SK-N-SH (cell line): ENCODE measurements around the gene SPRY1. TPM values are rescaled to one million over a fixed set of nuclear protein-coding genes. Genes with fewer than 3 reads are reported as not detected.

Experiments
- CTCF ChIA-PET: fragments of 300-600, 350-600 bp; formaldehyde crosslinking; extraction: SDS; loops from one replicate; lab custom pipeline; 2021; lab: Yijun Ruan, JAX
- POLR2A ChIA-PET: fragments of 350-600 bp; sonication (Branson Sonifier 250); formaldehyde crosslinking; extraction: SDS; loops from one replicate; lab custom pipeline; 2020; ENCODE audit warnings: antibody characterized with exemption, inconsistent platforms; lab: Yijun Ruan, JAX
- DNase-seq: peaks from one replicate; pipeline ENCODE4 v3.0.0; 2012
- H2AFZ ChIP-seq: fragments of 200-600 bp; sonication (generic); 2 replicates; pipeline ENCODE4 v1.8.1; 2016; ENCODE audit warnings: antibody characterized with exemption, mild to moderate bottlenecking, low read depth
- H3F3A ChIP-seq: fragments of 200-600 bp; sonication (generic); replicated peaks from 2 replicates; pipeline ENCODE3; 2016; ENCODE audit warnings: antibody characterized with exemption, mild to moderate bottlenecking; ENCODE audit not compliant: insufficient read depth
- H3K27ac ChIP-seq, 2 experiments: fragments of 200-500 bp in 1 of 2; fragments of 200-600 bp in 1 of 2; sonication (Bioruptor generic) in 1 of 2; sonication (generic), shearing (Covaris generic) in 1 of 2; 2 replicates each; pipeline versions ENCODE4 v1.5.1 to v1.6.1; 2014 to 2016; ENCODE audit warnings: low read depth in 2 of 2, inconsistent platforms in 1 of 2, low read length in 1 of 2, mild to moderate bottlenecking in 1 of 2, mixed read lengths in 1 of 2
- H3K27me3 ChIP-seq: fragments of 200-600 bp; sonication (generic), shearing (Covaris generic); 2 replicates; pipeline ENCODE4 v1.6.1; 2016; ENCODE audit warnings: mixed run types; ENCODE audit not compliant: insufficient read depth
- H3K36me3 ChIP-seq, 2 experiments: fragments of 200-500 bp in 1 of 2; fragments of 200-600 bp in 1 of 2; sonication (Bioruptor generic) in 1 of 2; sonication (generic) in 1 of 2; replicated peaks in 1 of 2; 2 replicates each; pipeline versions ENCODE3 to v1.5.1; 2014 to 2016; ENCODE audit warnings: low read length in 1 of 2, mild to moderate bottlenecking in 1 of 2; ENCODE audit not compliant: insufficient read depth in 2 of 2, control insufficient read depth in 1 of 2
- H3K4me1 ChIP-seq, 2 experiments: fragments of 200-500 bp in 1 of 2; fragments of 200-600 bp in 1 of 2; sonication (Bioruptor generic) in 1 of 2; sonication (generic), shearing (Covaris generic) in 1 of 2; 2 replicates each; pipeline versions ENCODE4 v1.5.1 to v1.6.1; 2014 to 2016; ENCODE audit warnings: low read depth in 1 of 2, low read length in 1 of 2, mixed run types in 1 of 2; ENCODE audit not compliant: insufficient read depth in 2 of 2, control insufficient read depth in 1 of 2
- H3K4me2 ChIP-seq: fragments of 200-600 bp; sonication (generic), shearing (Covaris generic); 2 replicates; pipeline ENCODE4 v1.6.1; 2017; ENCODE audit warnings: mixed run types
- H3K4me3 ChIP-seq, 2 experiments: fragments of 200-500 bp in 1 of 2; fragments of 200-600 bp in 1 of 2; sonication (Bioruptor generic) in 1 of 2; sonication (generic), shearing (Covaris generic) in 1 of 2; 2 replicates each; pipeline versions ENCODE4 v1.5.1 to v1.8.1; 2014 to 2016; ENCODE audit warnings: low read depth in 2 of 2, inconsistent platforms in 1 of 2, low read length in 1 of 2, mild to moderate bottlenecking in 1 of 2, mixed read lengths in 1 of 2, moderate library complexity in 1 of 2
- H3K79me2 ChIP-seq: fragments of 200-600 bp; sonication (generic); 2 replicates; pipeline ENCODE4 v1.8.1; 2017; ENCODE audit warnings: mild to moderate bottlenecking; ENCODE audit not compliant: insufficient read depth
- H3K9ac ChIP-seq: fragments of 200-600 bp; sonication (generic); 2 replicates; pipeline ENCODE4 v1.6.1; 2017; ENCODE audit warnings: mixed run types
- H3K9me2 ChIP-seq: fragments of 200-600 bp; sonication (generic); 2 replicates; pipeline ENCODE4 v1.6.1; 2017; ENCODE audit warnings: mixed run types
- H3K9me3 ChIP-seq: fragments of 200-600 bp; sonication (generic); 2 replicates; pipeline ENCODE4 v1.6.1; 2017; ENCODE audit warnings: mixed run types, mild to moderate bottlenecking, moderate library complexity
- H4K20me1 ChIP-seq: fragments of 200-600 bp; sonication (generic); 2 replicates; pipeline ENCODE4 v1.6.1; 2017; ENCODE audit warnings: mild to moderate bottlenecking, mixed run types; ENCODE audit not compliant: insufficient read depth
- CHD2 ChIP-seq: fragments of 150-350 bp; IDR thresholded peaks from 2 replicates; pipeline ENCODE4 v1.6.1; 2018; ENCODE audit warnings: low read length; ENCODE audit not compliant: partially characterized antibody
- FOSL2 ChIP-seq: IDR thresholded peaks from 2 replicates; pipeline ENCODE4 v1.4.0; 2012; ENCODE audit warnings: low read depth, mild to moderate bottlenecking, moderate library complexity, borderline replicate concordance
- GATA2 ChIP-seq: sonication (generic); formaldehyde crosslinking; IDR thresholded peaks from 2 replicates; pipeline ENCODE4 v1.5.0; 2020; ENCODE audit warnings: mild to moderate bottlenecking, missing genetic modification reagents
- JUND ChIP-seq: IDR thresholded peaks from 2 replicates; pipeline ENCODE4 v1.4.0; 2012
- MXI1 ChIP-seq: IDR thresholded peaks from 2 replicates; pipeline ENCODE4 v1.6.1; 2012; ENCODE audit warnings: mild to moderate bottlenecking, low read depth, low read length, improper control_type of control experiment
- POLR2AphosphoS5 ChIP-seq: IDR thresholded peaks from 2 replicates; pipeline ENCODE4 v1.6.1; 2012; ENCODE audit warnings: low read depth, low read length
- RCOR1 ChIP-seq: fragments of 150-350 bp; IDR thresholded peaks from 2 replicates; pipeline ENCODE4 v1.6.1; 2017; ENCODE audit warnings: antibody characterized with exemption, low read length
- RXRA ChIP-seq: IDR thresholded peaks from 2 replicates; pipeline ENCODE4 v1.4.0; 2012; ENCODE audit warnings: low read depth, mild to moderate bottlenecking, borderline replicate concordance
- SIN3A ChIP-seq: IDR thresholded peaks from 2 replicates; pipeline ENCODE4 v1.6.1; 2012; ENCODE audit warnings: low read depth, mild to moderate bottlenecking, low read length, moderate library complexity, borderline replicate concordance
- TEAD4 ChIP-seq: IDR thresholded peaks from 2 replicates; pipeline ENCODE4 v1.4.0; 2012; ENCODE audit warnings: mild to moderate bottlenecking, borderline replicate concordance; ENCODE audit not compliant: insufficient read depth
- WGBS: methylation state at CpG from one replicate; pipeline ENCODE4 v1.1.6; 2017; ENCODE audit warnings: low lambda C conversion rate; 5-methylcytosine and 5-hydroxymethylcytosine counted together
- polyA plus RNA-seq, 3 experiments: library from polyadenylated mRNA; depleted of rRNA; stranded (reverse); fragments of >200 nt; gene quantifications; 2 replicates each; pipeline ENCODE4 v1.2.3, GENCODE V29; 2012
- TF ChIP-seq, protein P1 (sequence below): IDR thresholded peaks from 2 replicates; pipeline ENCODE4 v1.4.0; 2012; ENCODE audit warnings: low read depth
- TF ChIP-seq, protein P2 (sequence below): IDR thresholded peaks from 2 replicates; pipeline ENCODE4 v1.6.1; 2012; ENCODE audit warnings: mild to moderate bottlenecking, low read depth, low read length, moderate library complexity
- TF ChIP-seq, protein P3 (sequence below): fragments of 150-350 bp; IDR thresholded peaks from 2 replicates; pipeline ENCODE4 v1.6.1; 2017; ENCODE audit warnings: antibody characterized with exemption, low read length, low read depth, borderline replicate concordance

The SPRY1 gene
- polyA plus RNA-seq, 1 of the 3 experiments (the other 2 are of a cell fraction): 12.4 TPM

DNA sequence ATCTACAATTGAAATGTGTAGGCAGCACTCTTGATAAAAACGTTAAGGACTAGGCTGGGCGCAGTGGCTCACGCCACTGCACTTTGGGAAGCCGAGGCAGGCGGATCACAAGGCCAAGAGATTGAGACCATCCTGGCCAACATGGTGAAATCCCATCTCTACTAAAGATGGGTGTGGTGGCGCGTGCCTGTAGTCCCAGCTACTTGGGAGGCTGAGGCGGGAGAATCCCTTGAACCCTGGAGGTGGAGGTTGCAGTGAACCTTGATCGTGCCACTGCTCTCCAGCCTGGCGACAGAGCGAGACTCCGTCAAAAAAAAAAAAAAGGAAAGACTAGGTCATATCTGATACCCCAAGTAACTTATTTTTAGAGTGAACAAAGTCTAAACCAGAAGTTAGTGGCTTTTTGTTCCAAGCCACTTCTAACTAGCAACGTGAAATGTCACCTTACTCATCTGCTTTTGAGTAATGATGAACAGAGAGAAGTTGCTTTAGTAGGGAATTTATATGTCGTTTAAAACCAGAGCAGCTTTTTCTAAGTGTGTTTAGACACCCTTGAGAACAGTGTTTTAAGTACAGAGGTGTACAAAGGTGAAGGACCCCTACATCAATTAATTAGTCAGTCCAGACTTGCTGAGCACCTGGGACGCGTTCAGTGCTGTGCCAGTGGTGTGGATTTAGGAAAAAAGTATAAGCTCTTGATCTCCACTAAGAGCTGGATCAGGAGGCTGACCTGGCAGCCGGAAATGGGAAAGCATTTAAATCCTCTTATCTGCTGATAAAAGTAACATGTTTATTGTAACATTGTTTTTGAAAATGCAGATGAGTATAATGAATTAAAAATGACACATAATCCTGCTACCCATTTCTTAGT, 23.5 kb downstream of the SPRY1 start:
- H3K9ac ChIP-seq: no peak overlapping the region
- TF ChIP-seq JUND (no peak), CHD2 (no peak), TEAD4 (no peak), SIN3A (no peak), GATA2 (CRISPR knock-in tag) (no peak), MXI1 (no peak), RCOR1 (no peak), FOSL2 (no peak), RXRA (no peak), POLR2AphosphoS5 (no peak)
- TF ChIP-seq, protein P1, sequence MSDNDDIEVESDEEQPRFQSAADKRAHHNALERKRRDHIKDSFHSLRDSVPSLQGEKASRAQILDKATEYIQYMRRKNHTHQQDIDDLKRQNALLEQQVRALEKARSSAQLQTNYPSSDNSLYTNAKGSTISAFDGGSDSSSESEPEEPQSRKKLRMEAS: no peak
- TF ChIP-seq, protein P2, sequence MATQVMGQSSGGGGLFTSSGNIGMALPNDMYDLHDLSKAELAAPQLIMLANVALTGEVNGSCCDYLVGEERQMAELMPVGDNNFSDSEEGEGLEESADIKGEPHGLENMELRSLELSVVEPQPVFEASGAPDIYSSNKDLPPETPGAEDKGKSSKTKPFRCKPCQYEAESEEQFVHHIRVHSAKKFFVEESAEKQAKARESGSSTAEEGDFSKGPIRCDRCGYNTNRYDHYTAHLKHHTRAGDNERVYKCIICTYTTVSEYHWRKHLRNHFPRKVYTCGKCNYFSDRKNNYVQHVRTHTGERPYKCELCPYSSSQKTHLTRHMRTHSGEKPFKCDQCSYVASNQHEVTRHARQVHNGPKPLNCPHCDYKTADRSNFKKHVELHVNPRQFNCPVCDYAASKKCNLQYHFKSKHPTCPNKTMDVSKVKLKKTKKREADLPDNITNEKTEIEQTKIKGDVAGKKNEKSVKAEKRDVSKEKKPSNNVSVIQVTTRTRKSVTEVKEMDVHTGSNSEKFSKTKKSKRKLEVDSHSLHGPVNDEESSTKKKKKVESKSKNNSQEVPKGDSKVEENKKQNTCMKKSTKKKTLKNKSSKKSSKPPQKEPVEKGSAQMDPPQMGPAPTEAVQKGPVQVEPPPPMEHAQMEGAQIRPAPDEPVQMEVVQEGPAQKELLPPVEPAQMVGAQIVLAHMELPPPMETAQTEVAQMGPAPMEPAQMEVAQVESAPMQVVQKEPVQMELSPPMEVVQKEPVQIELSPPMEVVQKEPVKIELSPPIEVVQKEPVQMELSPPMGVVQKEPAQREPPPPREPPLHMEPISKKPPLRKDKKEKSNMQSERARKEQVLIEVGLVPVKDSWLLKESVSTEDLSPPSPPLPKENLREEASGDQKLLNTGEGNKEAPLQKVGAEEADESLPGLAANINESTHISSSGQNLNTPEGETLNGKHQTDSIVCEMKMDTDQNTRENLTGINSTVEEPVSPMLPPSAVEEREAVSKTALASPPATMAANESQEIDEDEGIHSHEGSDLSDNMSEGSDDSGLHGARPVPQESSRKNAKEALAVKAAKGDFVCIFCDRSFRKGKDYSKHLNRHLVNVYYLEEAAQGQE: no peak
- TF ChIP-seq, protein P3, sequence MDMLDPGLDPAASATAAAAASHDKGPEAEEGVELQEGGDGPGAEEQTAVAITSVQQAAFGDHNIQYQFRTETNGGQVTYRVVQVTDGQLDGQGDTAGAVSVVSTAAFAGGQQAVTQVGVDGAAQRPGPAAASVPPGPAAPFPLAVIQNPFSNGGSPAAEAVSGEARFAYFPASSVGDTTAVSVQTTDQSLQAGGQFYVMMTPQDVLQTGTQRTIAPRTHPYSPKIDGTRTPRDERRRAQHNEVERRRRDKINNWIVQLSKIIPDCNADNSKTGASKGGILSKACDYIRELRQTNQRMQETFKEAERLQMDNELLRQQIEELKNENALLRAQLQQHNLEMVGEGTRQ: no peak
- H4K20me1 ChIP-seq: no peaks in the 10 kb centered on the region
- peaks cover 2 to 39% of the 10 kb centered on the region in 2 experiments; a peak in 2 of 4 replicates for H3K4me1 ChIP-seq
- POLR2A ChIA-PET: no interaction called here
- no peaks in the 10 kb centered on the region for H3K27me3 ChIP-seq
- no peaks in the 10 kb centered on the region for H3K79me2 ChIP-seq
- DNase-seq: no peak
- no peak overlapping the region for H2AFZ ChIP-seq
- H3K36me3 ChIP-seq: no peaks in the 10 kb centered on the region
- H3K9me2 ChIP-seq: no peaks in the 10 kb centered on the region
- H3K27ac ChIP-seq: no peak overlapping the region
- WGBS: 95% methylated on average over 17 of the region's 17 CpGs
- H3F3A ChIP-seq: peaks cover 16% of the 10 kb centered on the region
- no peaks in the 10 kb centered on the region for H3K9me3 ChIP-seq
- no peak overlapping the region for H3K4me3 ChIP-seq
- CTCF ChIA-PET: interaction anchor here (2.3 kb wide), 1 partner anchor 13 kb away, joined by 5 read pairs; no protein-coding TSS in a partner anchor
- no peak overlapping the region for H3K4me2 ChIP-seq
